Stimulated activated CD4-positive, alpha-beta T cell treated with anti-CD3 and anti-CD28 coated beads, Interleukin-12 subunit alpha, Interleukin-12 subunit beta, amount 100 ng/mL, for 4 hours (primary cell): ENCODE data around the gene GARRE1.
A peak's percentile ranks its signal among the peaks of the same experiment; 100 is the strongest.
"Not testable (repeated sequence)": the region's sequence is repeated elsewhere in the genome, so short reads cannot be mapped to it uniquely, and the experiment has no call there.

Experiments
- DNase-seq: peaks from one replicate; pipeline ENCODE4 v3.0.0-alpha.2; 2020

GARRE1 gene

GRCh38 chr19:34261334-34262109 lies 7.2 kb downstream of the GARRE1 start:
- DNase-seq = no peak

GRCh38 chr19:34263745-34264237 lies 9.4 kb downstream of the GARRE1 start:
- DNase-seq = no peak

GRCh38 chr19:34265221-34265650 lies 10.9 kb downstream of the GARRE1 start:
- no peak for DNase-seq

GRCh38 chr19:34269081-34269480 lies 14.7 kb downstream of the GARRE1 start:
- DNase-seq = no peak

- DNase-seq = no peak
Measured at GRCh38 chr19:34269489-34269888, 15.1 kb downstream of the GARRE1 start.

- peak; percentile 38 for DNase-seq
Measured at GRCh38 chr19:34269968-34270621, 15.7 kb downstream of the GARRE1 start.

GRCh38 chr19:34273121-34273520 lies 18.8 kb downstream of the GARRE1 start:
- DNase-seq = no peak

- DNase-seq = no peak
Measured at GRCh38 chr19:34274284-34274826, 20.0 kb downstream of the GARRE1 start.

- no peak for DNase-seq
Measured at GRCh38 chr19:34274827-34275625, 20.7 kb downstream of the GARRE1 start.

- no peak for DNase-seq
Measured at GRCh38 chr19:34275705-34276104, 21.4 kb downstream of the GARRE1 start.

- no peak for DNase-seq
Measured at GRCh38 chr19:34276614-34277013, 22.3 kb downstream of the GARRE1 start.

- DNase-seq = no peak
Measured at GRCh38 chr19:34277244-34277643, 22.9 kb downstream of the GARRE1 start.

GRCh38 chr19:34278783-34279182 lies 24.4 kb downstream of the GARRE1 start:
- no peak for DNase-seq

- not testable (repeated sequence) for DNase-seq
Measured at GRCh38 chr19:34281444-34281843, 27.1 kb downstream of the GARRE1 start.

- DNase-seq = no peak
Measured at GRCh38 chr19:34282611-34283519, 28.5 kb downstream of the GARRE1 start.

GRCh38 chr19:34284505-34284904 lies 30.2 kb downstream of the GARRE1 start:
- DNase-seq = no peak

GRCh38 chr19:34287662-34288140 lies 33.3 kb downstream of the GARRE1 start:
- DNase-seq = no peak

- DNase-seq = no peak
Measured at GRCh38 chr19:34288381-34288780, 34.0 kb downstream of the GARRE1 start.

- no peak for DNase-seq
Measured at GRCh38 chr19:34291235-34291634, 36.9 kb downstream of the GARRE1 start.

GRCh38 chr19:34295103-34295502 lies 40.7 kb downstream of the GARRE1 start:
- no peak for DNase-seq

GRCh38 chr19:34298891-34299520 lies 44.7 kb downstream of the GARRE1 start:
- no peak for DNase-seq
